ENCODE results near the gene SLC1A4.
"Not testable (repeated sequence)": the region's sequence is repeated elsewhere in the genome, so short reads cannot be mapped to it uniquely, and the experiment has no call there.

SLC1A4 gene

GRCh38 chr2:64963719-64964118 lies 25.5 kb upstream of the SLC1A4 start:
- no peak for DNase-seq (ENCODE audit: low read depth in 4 of 4, low spot score in 1 of 4)

- DNase-seq (ENCODE audit: low read depth in 4 of 4, low spot score in 1 of 4), result no peak
Observed at GRCh38 chr2:64966017-64966416, 23.2 kb upstream of the SLC1A4 start.

- DNase-seq (ENCODE audit: low read depth in 4 of 4, low spot score in 1 of 4), result no peak
Observed at GRCh38 chr2:64966839-64967238, 22.4 kb upstream of the SLC1A4 start.

- DNase-seq (ENCODE audit: low read depth in 4 of 4, low spot score in 1 of 4), result no peak
Observed at GRCh38 chr2:64967601-64968000, 21.6 kb upstream of the SLC1A4 start.

- DNase-seq (ENCODE audit: low read depth in 4 of 4, low spot score in 1 of 4), result not testable (repeated sequence)
Observed at GRCh38 chr2:64969086-64969485, 20.1 kb upstream of the SLC1A4 start.

GRCh38 chr2:64970495-64970894 lies 18.7 kb upstream of the SLC1A4 start:
- no peak for DNase-seq (ENCODE audit: low read depth in 4 of 4, low spot score in 1 of 4)

GRCh38 chr2:64972426-64972825 lies 16.8 kb upstream of the SLC1A4 start:
- no peak for DNase-seq (ENCODE audit: low read depth in 4 of 4, low spot score in 1 of 4)

- no peak for DNase-seq (ENCODE audit: low read depth in 4 of 4, low spot score in 1 of 4)
Observed at GRCh38 chr2:64972876-64973275, 16.3 kb upstream of the SLC1A4 start.

GRCh38 chr2:64975232-64975821 lies 13.9 kb upstream of the SLC1A4 start:
- no peak for DNase-seq (ENCODE audit: low read depth in 4 of 4, low spot score in 1 of 4)

- no peak for DNase-seq (ENCODE audit: low read depth in 4 of 4, low spot score in 1 of 4)
Observed at GRCh38 chr2:64976276-64976675, 12.9 kb upstream of the SLC1A4 start.

GRCh38 chr2:64978514-64979268 lies 10.5 kb upstream of the SLC1A4 start:
- no peak for DNase-seq (ENCODE audit: low read depth in 4 of 4, low spot score in 1 of 4)

GRCh38 chr2:64979744-64980143 lies 9.5 kb upstream of the SLC1A4 start:
- DNase-seq (ENCODE audit: low read depth in 4 of 4, low spot score in 1 of 4), result no peak

- no peak for DNase-seq (ENCODE audit: low read depth in 4 of 4, low spot score in 1 of 4)
Observed at GRCh38 chr2:64980183-64980582, 9.0 kb upstream of the SLC1A4 start.

- no peak for DNase-seq (ENCODE audit: low read depth in 4 of 4, low spot score in 1 of 4)
Observed at GRCh38 chr2:64982311-64982857, 6.8 kb upstream of the SLC1A4 start.

GRCh38 chr2:64982932-64983331 lies 6.3 kb upstream of the SLC1A4 start:
- DNase-seq (ENCODE audit: low read depth in 4 of 4, low spot score in 1 of 4), result no peak

- no peak for DNase-seq (ENCODE audit: low read depth in 4 of 4, low spot score in 1 of 4)
Observed at GRCh38 chr2:64985447-64985846, 3.8 kb upstream of the SLC1A4 start.

- no peak for DNase-seq (ENCODE audit: low read depth in 4 of 4, low spot score in 1 of 4)
Observed at GRCh38 chr2:64987001-64987955, 1.9 kb upstream of the SLC1A4 start.

GRCh38 chr2:64987956-64988419 lies 1.2 kb upstream of the SLC1A4 start:
- DNase-seq (ENCODE audit: low read depth in 4 of 4, low spot score in 1 of 4), result no peak

GRCh38 chr2:64988420-64989125 lies 626 bp upstream of the SLC1A4 start:
- DNase-seq (ENCODE audit: low read depth in 4 of 4, low spot score in 1 of 4), result peak; percentile 13 to 22 (median 19)

GRCh38 chr2:64989982-64990614 lies 899 bp downstream of the SLC1A4 start:
- DNase-seq (ENCODE audit: low read depth in 4 of 4, low spot score in 1 of 4), result no peak
